ENCODE results near the gene PSEN2. TPM values are rescaled to one million over a fixed set of nuclear protein-coding genes. Genes with fewer than 3 reads are reported as not detected.
A peak's percentile ranks its signal among the peaks of the same experiment; 100 is the strongest.

Gene PSEN2
- total and polyA plus RNA-seq, 9 of the 15 experiments (the other 6 are each of a cell fraction or from before 2014, with no cell fraction given): 2.3 to 21.5 (median 13.7) TPM

GRCh38 chr1:226827968-226828513 lies 42.4 kb upstream of the PSEN2 start (continued):
- TF ChIP-seq CHD7 (IDR thresholded peaks at IDR 0.05; ENCODE audit: low read depth, low read length) (no peak), SAFB (IDR thresholded peaks at IDR 0.05; ENCODE audit: borderline replicate concordance, low read depth, low read length) (no peak), PTRF (tag; IDR thresholded peaks at IDR 0.05) (no peak), RAD21 (CRISPR knock-in tag; conservative IDR thresholded peaks at IDR 0.05 in 1 of 2, IDR thresholded peaks at IDR 0.05 in 1 of 2) (peak; percentile 94 to 99), ATF4 (CRISPR knock-in tag; IDR thresholded peaks at IDR 0.05) (no peak), NONO (IDR thresholded peaks at IDR 0.05; ENCODE audit: low read depth in 2 of 2, low read length in 1 of 2) (no peak), NCOA2 (IDR thresholded peaks at IDR 0.05; ENCODE audit: partially characterized antibody in 2 of 2) (no peak), KDM4B (IDR thresholded peaks at IDR 0.05; ENCODE audit: borderline replicate concordance in 2 of 2, low read depth in 1 of 2) (0 out of 4 replicates have a peak, but pooled peaks of 1 of the 2 experiments have one; percentile 46), BRD4 (IDR thresholded peaks at IDR 0.05) (no peak), KHSRP (IDR thresholded peaks at IDR 0.05) (no peak), ZNF165 (CRISPR knock-in tag; IDR thresholded peaks at IDR 0.05; ENCODE audit: borderline replicate concordance) (no peak), KDM2B (CRISPR knock-in tag; IDR thresholded peaks at IDR 0.05) (no peak), ELF4 (CRISPR knock-in tag; IDR thresholded peaks at IDR 0.05) (no peak), MEF2D (tag; conservative IDR thresholded peaks at IDR 0.05; ENCODE audit: low read depth) (peak; percentile 59; the same call in 1 of the 2 replicates)
